Peyer's patch (tissue), 4 donors: ENCODE data around the gene MMAA.

ENCODE experiments used
- POLR2A ChIP-seq, 2 donors: fragments of 450-650 bp; IDR thresholded peaks; one replicate each; pipeline ENCODE4 v1.5.1; 2017; ENCODE audit warnings: antibody characterized with exemption in 2 of 2, mild to moderate bottlenecking in 2 of 2, moderate library complexity in 2 of 2
- TF ChIP-seq, protein P1 (sequence below), 6 experiments: fragments of 450-650 bp in 4 of 6; fragments of 200-600 bp in 2 of 6; sonication (generic) in 1 of 6; IDR thresholded peaks; one replicate each; pipeline ENCODE4 v1.5.1; 2017 to 2019; ENCODE audit warnings: antibody characterized with exemption in 6 of 6, mild to moderate bottlenecking in 3 of 6, moderate library complexity in 1 of 6

DNA sequence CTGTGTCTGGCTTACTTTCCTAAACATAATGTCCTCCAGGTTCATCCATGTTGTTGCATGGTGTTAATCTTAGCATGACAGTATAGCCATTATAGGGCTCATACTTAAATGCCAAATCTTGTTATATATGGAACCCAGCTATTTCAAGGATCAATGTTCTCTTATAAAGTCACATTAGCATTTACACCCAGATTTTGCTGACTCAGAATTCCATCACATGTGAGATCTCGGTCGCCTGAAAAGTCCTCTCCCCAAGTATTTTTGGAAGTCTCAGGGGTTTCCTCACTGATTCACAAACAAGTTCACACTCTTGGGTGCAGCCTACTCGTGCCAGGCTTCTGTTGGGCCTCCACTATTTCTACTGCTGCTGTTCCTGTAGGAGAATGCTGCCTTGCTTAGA, 40.9 kb downstream of the MMAA start:
- TF ChIP-seq, protein P1, sequence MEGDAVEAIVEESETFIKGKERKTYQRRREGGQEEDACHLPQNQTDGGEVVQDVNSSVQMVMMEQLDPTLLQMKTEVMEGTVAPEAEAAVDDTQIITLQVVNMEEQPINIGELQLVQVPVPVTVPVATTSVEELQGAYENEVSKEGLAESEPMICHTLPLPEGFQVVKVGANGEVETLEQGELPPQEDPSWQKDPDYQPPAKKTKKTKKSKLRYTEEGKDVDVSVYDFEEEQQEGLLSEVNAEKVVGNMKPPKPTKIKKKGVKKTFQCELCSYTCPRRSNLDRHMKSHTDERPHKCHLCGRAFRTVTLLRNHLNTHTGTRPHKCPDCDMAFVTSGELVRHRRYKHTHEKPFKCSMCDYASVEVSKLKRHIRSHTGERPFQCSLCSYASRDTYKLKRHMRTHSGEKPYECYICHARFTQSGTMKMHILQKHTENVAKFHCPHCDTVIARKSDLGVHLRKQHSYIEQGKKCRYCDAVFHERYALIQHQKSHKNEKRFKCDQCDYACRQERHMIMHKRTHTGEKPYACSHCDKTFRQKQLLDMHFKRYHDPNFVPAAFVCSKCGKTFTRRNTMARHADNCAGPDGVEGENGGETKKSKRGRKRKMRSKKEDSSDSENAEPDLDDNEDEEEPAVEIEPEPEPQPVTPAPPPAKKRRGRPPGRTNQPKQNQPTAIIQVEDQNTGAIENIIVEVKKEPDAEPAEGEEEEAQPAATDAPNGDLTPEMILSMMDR (IDR thresholded peaks at IDR 0.05), result no peak
- no peak for TF ChIP-seq POLR2A (IDR thresholded peaks at IDR 0.05)
